Activated T-cell treated with anti-CD3 and anti-CD28 coated beads, Interleukin-2, amount 50 U/mL, for 48 hours (primary cell): ENCODE measurements around the gene SPCS3.
"Not testable (repeated sequence)": the region's sequence is repeated elsewhere in the genome, so short reads cannot be mapped to it uniquely, and the experiment has no call there.

Experiments used
- DNase-seq, 2 experiments: peaks; one replicate each; pipeline ENCODE4 v3.0.0-alpha.2; 2020

The SPCS3 gene

DNA sequence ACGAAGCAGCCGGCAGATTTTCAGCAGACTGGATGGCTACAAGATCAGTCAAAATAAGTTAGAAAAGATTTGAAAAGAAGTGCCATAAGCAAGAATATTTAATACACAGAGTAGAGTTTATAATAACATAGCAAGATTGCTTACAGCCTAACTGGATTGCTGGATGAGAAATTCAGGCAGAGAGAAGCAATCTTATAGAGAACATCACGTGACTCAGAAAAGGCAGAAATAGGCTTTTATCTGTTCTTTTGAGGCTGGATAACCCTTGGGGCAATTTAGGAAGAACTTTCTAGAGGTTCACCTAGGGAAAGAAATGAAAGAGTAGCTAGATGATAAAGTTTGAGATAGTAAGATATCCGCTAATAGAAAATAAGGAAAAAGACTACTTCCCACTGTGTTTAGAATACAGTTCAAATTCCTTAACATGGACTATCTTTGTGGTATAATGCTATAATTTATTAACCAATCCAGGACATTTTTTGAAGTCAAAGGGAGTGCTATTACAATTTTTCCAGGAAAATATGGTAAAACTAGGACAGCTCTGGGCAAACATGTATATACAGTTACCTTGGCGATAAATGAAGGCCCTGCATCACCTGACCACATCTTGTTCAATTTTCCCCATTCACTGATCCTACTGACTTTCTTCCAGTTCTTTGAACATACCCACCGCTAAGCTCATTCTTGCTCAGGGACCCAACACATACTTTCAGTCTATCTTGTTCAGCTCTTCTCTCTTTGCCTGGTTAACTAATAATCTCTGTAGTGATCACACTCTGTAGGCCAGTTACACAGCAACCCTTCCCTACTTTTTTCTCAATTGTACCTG is 12.7 kb upstream of the SPCS3 start:
- DNase-seq = no peak

DNA sequence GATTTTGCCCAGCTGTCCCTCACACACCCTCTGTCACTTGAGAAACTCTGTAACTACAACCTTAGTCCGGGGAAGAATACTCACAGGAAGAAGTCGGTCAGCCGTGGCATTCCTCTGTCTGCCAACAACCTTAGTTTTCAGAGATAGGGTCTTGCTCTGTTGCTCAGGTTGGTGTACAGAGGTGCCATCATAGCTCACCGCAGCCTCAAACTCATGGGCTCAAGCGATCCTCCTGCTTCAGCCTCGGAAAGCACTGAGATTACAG is 12.2 kb upstream of the SPCS3 start:
- no peak for DNase-seq

DNA sequence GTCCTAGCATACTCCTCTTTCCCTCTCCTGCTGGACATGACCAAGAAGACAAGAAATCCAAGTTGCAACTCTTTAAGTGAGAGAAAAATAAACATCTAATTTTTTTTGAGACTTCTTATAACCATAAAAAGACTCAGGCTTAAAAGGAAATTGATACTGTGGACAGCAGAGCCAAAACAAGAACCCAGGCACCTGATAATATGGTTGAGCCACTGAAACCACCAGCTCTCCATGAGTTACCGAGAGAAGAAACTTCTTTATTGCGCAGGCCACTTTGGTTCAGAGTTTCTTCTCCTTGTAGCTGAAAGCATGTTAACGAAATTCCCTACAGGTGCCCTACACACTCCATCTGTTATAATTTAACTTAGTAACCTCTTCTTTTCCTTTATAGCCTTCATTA is 11.3 kb upstream of the SPCS3 start:
- DNase-seq = no peak

DNA sequence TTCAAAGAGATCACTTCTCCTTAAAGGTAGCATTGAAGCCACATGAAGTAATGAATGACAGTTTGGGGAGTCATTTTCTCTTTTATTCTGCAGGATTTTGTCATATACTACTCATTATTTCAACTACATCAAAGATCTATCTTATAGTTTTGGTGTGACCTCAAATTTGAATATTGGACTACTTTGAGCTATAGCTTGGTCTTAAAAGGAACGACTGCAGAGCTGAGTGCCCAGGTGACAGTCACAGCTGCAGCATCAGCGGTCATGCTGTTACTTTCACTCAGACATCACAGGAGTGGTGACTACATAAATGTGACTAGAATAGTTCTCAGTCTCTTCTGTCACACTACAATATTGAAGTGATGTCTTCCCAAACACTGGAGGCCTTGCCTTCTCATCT is 10.7 kb upstream of the SPCS3 start:
- no peak for DNase-seq

DNA sequence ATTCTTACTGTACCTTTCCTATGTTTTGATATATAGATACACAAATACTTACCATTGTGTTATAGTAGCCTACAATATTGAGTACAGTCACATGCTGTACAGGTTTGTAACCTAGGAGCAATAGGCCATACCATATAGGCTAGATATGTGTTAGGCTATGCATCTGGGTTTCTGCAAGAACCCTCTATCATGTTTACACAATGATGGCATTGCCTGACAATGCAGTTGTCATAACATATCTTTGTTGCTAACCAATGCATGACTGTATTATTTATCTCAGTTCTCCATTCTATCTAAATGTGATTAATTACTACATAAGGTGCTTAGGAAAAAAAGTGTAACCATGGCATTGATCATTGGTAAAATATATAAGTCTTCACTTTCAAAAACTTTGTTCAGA is 10.0 kb upstream of the SPCS3 start:
- no peak for DNase-seq

DNA sequence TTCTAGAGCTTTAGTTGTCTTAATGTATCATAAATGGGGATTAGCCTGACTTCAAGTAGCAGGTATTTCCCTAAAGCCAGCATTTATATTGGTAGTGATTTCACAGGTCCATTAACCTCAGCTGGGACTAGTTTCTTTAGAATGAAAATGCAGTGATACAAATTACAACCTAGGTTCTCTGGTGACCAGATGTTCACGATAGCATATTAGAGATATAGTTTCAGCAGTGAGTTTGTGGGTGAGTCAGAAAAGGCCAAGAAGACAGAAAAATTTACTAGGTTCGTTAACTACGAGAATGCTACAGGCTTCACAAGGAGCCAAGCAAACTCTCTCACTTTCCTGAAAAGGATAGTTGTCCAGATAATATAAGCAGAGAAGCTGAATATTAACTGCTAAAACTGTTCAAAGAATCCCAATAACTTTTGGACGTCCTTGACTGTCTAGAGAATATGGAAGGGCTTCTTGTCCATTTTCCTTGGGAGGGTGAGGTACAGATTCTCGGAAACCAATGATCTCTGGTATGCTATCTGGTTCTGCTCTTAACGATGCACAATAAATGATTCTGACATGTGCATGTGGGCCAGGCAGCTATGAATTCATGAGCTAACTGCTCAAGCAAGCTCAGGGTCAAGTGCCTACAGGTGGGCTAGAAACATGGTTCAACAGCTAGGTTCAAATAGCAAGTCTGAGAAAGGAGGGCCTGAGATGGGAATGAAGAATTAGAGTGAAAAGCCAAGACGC is 6.0 kb upstream of the SPCS3 start:
- DNase-seq = no peak

DNA sequence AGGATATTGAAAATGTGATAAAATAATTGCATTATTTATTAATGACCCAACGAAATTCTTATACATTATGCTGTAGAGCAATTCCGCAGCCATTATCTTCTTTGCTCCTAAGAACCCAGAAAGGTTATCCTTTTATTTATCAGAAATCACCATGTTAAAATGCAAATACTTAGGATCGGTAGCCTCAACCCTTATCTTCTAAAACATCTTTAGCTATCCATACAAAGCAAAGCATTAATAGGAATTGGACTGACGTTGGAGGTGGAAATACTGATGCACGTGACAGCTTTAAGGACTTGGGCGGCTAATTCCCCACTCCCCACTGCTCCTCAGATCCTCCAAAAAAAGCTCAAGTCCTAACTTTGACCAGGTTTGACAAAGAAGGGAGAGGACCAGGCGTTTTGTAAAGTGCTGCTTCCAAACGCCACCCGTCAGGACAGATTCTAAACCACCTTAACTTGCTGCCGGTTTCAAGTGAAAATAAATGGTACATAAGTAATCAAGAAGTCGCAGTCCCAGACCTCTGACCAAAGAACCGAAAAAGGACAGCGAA is 539 bp upstream of the SPCS3 start:
- DNase-seq = no peak

DNA sequence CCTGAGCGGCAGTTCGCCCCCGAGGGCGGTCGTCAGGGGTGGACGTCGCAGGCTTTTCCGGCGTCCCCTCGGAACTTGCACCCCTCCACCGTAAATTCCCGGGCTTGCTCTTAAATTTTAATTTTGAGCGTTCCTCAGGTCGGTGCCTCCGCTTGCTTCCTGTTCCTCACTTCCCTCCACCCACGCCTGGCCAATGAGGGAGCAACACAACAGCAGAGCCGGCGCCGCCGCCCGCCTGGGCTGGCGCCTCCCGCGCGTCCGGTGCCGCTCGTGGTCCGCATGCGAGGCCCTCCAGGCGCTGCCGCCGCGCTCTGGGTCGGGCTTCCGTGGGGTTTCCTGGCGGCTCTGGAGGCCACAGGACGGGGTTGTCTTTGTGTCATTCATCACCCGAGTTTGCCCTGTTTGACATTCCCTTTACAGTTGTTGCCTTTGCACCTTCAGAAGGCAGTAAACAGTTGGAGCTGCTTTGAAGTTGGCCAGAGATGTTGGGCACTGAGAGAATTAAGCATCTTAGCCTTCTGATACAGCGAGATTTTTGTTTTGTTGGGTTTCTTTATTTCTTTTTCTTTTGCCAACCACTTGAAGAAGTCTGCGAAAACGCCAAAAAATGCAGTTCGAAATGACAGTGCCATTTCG is 692 bp downstream of the SPCS3 start:
- DNase-seq = peak; percentile 90 to 91

DNA sequence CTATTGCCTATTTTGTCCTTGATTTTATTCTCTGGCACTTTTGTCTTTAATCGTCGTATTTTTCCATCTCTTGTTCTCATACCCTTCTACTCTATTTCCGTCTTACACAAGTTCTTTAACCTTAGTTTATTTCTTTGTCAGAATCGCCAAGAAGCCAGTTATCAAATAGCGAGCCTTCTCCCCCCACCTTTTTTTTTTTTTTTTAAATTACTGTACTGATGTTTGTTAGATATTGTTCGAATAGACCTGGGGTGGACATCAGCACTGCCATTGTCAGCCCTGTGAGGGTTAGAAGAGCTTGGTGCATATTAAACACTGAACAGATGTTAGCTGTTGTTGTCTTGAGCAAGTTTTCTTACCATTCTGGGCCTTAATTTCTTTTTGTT is 1.2 kb downstream of the SPCS3 start:
- no peak for DNase-seq

DNA sequence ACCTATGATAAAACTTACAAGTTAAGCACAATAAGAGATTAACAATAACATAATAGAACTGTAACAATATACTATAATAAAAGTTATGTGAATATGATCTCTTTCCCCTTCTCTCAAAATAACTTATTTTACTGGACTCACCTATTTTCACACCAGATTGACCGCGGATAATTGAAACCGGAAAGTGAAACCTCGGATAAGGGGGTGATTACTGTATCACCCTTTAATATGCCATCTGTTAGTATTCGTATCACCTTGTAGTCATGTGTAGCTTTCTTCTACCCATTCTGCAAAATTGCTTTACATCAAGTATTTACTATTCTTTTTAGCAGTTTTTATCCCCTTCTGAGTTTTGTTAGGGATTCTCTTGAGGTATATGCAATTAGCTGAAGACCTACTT is 1.8 kb downstream of the SPCS3 start:
- no peak for DNase-seq

DNA sequence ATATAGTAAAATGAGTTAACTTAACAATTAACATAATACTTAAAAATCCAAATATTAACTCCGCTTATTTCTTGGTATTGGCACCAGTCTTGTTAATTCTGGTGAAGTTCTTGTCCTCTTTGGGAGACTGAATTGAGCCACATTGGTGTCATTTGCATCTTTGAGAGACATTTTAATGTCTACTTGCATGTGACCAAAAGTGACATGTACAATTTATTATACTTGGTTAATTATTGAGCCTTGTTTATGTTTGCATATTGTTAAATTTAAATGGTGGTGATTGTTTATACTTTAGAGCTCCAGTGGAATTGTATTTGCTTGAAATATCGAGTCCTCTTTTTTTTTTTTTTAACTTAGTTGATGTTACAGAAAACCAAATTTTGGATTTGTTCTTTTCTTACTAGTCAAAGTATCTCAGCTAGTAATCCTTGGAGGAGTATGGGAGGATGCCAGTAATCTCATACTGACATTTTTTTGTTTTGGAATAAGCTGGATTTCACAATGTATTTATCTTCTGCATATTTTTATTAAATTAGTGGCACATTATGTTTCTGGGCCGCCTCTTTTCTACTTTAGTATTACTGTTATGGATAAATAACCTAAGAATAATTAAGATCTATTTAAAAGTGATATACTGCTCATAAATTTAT is 3.9 kb downstream of the SPCS3 start:
- DNase-seq = no peak

DNA sequence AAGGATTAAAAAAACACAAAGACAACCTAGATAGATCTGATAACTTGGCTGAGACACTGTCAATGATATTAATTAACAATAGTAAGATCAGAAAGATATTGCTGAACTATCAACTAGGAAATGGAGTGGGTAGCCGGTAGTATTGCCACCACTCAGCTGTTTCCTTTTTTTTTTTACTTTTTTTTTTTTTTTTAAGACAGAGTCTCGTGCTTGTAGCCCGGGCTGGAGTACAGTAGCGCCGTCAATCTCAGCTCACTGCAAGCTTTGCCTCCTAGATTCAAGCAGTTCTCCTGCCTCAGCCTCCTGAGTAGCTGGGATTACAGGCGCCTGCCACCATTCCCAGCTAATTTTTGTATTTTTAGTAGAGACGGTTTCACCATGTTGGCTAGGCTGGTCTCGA is 5.1 kb downstream of the SPCS3 start:
- not testable (repeated sequence) for DNase-seq

DNA sequence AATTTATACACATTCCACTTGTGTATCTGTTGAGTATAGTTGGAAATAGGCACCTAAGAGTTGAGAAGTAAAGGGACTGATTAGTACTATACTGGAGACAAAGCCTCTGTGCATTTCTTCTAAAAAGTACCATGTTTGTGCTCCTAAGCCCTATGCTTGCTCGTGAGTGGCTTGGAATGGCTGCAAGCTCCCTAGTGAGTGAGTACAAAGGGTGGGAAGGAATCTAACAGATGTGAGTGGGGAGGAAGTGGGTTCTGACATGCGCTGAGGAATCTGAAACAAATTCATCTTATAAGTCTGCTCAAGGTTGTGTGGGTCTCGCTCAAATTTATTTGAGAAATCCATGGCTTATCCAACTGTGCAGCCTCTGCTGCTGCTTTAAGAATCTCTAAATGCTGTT is 13.3 kb downstream of the SPCS3 start:
- no peak for DNase-seq

DNA sequence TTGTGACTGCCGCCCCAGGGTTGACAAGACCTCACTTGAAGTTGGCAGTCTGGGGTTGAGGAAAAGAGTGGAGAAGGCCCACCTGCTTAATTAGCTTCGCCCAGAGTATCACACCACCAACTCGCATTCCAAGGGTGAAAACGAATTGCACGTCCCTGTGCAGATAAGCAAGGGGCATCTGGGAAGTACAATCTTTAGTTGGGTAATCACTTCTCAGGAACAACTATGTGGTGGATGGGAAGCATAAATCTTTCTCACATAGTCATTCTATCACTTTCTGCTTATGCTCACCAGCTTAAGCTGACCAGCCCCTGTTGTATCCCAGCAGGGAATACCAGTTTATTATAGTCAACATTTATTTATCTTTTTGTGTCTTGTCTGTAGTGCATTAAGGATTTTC is 14.3 kb downstream of the SPCS3 start:
- DNase-seq = no peak

DNA sequence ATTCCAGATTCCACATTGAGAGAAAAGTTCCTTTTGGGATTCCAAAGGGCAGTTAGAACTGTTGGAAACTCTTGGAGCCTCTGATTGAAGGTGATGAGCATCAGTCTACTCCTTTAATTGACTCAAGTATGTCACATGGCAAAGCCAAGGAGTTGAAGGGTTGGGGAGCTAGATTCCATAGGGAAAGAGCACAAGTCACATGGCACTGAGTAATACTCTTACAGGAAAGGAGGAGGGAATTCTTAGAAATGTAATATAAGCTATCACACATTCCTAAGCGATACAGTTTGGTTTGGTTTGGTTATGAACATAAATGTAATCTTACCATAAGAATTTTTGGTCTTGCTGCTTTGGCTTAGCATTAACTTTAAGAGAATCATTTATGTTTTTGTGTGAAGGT is 15.7 kb downstream of the SPCS3 start:
- DNase-seq = no peak

DNA sequence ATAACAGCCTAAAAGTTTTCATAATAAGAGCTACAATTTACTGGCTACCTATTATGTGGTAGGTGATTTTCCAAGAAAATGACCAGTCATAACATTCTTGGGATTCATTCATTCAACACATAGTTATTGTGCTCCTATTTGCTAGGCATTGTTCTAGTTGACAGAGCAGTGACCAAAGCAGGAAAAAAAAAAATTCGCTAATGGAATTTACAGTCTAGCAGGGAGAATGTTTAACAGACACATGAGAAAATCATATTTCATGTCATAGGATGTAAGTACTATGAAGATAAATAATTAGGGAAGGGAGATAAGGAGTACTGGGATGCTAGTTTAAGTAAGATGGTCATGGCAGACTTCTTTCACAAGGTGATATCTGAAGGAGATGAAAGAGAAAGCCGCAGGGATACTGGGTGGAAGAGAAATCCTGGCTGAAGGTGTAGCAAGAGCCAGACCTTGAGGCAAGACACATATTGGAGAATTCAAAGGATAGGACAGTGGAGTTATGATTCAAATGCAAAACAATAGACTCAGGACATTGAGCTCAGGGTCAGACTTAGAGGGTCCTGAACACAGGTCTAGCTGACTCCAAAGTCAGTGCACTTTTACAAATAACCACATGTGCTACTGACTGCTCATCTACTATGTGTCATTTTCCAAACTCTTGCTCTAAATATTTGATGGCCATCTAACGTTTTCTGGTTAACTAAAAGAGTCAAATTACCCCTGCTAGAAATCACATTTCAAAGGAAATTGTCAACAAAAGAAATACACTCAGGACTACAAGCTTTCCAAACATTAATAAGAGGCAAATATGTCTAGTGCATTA is 20.4 kb downstream of the SPCS3 start:
- no peak for DNase-seq

DNA sequence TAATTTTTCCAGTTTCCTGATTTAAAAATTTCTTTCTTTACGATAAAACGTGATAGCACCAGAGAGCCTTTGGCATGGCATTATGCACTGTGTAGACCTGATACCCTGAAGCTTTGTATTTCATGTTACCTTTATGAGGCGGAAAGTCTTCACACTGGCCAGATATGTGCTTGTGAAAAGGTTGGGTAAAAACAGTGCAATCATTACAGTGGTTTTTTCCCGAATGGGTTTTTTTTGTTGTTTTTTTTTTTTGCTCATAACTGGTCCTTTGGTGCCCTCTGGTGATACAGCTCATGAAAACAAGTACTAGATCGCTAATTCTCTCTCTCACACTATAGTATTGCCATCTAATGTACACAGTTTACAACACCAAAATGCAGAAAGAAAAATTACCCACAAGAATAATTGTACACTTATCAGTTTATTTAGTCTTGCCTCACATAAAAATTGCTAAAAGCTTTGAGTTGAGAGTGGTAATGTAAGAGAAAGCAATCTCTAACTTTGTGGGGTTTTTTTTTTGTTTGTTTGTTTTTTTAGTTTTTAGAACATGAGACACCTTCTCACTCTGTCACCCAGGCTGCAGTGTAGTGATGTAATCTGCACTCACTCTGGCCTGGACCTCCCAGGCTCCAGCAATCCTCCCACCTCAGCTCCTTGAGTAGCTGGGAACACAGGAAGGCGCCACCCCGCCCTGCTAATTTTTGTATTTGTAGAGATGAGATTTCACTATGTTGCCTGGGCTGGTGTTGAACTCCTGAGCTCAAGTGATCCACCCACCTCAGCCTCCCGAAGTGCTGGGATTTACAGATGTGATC is 21.3 kb downstream of the SPCS3 start:
- DNase-seq = no peak

DNA sequence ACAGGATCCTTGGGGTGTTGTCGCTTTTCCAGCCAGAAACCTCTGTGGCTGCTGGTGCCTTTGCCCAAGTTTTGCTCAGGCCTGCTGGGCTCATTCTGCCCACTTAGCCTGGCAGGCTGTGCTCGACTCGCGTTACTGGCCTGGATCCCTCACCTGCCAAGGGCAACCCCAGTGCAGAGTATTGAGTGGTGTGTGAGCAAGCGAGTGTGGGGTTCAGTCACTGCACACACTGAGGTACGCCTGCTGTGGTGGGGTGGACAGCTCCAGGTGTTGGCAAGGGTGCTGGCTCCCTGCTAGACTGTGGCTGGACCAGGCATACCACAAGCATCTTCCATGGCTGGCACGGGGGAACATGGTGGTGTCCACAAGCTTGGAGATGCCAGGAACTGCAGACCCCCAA is 22.6 kb downstream of the SPCS3 start:
- DNase-seq = no peak

DNA sequence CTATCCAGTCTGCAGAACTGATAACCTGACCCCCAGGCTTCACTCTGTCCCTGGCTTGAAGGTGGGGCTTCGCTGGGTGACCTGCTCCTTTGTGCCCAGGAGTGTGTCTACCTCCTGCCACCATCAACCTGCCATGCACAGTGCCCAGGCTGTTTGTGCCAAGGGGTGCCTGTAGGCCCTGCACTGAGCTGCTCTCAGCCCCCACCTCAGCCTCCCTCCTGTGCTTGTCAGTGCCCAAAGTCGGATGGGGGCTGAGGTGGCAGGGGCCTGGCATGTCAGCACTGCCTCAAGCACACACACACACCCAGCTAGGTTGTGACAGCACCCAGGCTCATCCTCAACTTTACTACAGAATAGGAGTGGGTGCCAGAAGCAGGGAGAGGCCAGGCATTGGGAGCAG is 23.5 kb downstream of the SPCS3 start:
- no peak for DNase-seq

DNA sequence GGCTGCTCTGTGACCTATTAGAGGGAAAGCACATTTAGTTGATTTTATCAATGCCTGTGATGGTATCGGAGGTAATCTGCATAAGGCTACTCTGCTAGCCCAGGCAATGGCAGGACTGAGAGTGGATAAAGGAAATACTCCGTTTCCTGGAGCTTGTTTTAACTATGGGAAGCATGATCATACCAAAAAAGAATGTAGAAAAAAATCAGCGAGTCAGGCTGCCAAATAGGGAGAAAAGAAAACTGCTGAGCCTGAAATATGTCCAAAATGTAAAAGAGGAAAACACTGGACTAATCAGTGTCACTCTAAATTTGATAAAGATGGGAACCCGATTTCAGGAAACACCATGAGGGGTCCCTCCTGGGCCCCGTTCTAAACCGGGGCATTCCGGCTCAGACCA is 25.6 kb downstream of the SPCS3 start:
- DNase-seq = not testable (repeated sequence)

DNA sequence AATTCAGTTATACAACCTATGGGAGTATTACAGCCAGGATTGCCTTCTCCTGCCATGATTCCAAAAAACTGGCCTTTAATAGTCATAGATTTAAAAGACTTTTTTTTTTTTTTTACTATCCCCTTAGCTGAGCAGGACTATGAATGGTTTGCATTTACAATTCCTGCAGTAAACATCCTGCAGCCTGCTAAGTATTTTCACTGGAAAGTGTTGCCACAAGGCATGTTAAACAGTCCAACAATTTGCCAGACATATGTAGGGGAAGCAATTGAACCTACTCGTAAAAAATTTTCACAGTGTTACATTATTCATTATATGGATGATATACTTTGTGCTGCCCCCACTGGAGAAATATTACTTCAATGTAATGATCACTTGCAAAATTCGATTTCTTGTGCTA is 27.1 kb downstream of the SPCS3 start:
- DNase-seq = not testable (repeated sequence)

DNA sequence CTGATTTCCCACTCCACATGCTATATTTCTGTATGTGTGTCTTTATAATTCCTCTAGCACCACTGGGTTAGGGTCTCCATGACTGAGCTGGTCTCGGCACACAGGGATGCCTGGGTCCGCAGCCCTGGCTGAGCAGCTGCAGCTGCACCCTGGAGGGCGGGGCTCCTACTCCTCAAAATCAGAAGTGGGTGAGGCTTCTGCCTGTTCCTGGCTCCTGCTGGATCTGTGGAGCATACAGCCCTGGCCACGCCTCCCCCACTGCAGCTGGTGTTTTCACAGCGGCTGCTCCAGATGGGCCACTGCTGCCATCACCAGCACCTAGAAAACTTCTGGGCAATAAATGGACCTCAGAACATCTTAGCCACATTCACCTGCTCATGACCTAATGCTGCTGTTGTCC is 30.9 kb downstream of the SPCS3 start:
- no peak for DNase-seq
